Spleen (tissue), 11 donors: ENCODE data around the gene AP1M1. TPM values are rescaled to one million over a fixed set of nuclear protein-coding genes. Genes with fewer than 3 reads are reported as not detected.

ENCODE experiments used
- DNase-seq: peaks from one replicate; pipeline ENCODE4 v3.0.0-alpha.2; 2020
- H3K27ac ChIP-seq, 8 donors: fragments of 200-600 bp; sonication (generic) in 7 of 8; 1 replicate in 4 of 8; 2 replicates in 4 of 8; pipeline versions ENCODE4 v1.5.0 to v1.8.0; 2016 to 2021; ENCODE audit warnings: inconsistent platforms in 4 of 8, mild to moderate bottlenecking in 4 of 8, moderate library complexity in 1 of 8
- H3K27me3 ChIP-seq, 7 donors: fragments of 200-600 bp; sonication (generic) in 6 of 7; replicated peaks in 1 of 7; 1 replicate in 4 of 7; 2 replicates in 3 of 7; pipeline versions ENCODE4 v1.5.0 to v1.8.0; 2016 to 2021; ENCODE audit warnings: inconsistent platforms in 3 of 7, mild to moderate bottlenecking in 1 of 7
- H3K36me3 ChIP-seq, 6 donors: fragments of 200-600 bp; sonication (generic) in 5 of 6; 1 replicate in 4 of 6; 2 replicates in 2 of 6; pipeline versions ENCODE4 v1.5.0 to v1.8.0; 2016 to 2021; ENCODE audit warnings: inconsistent platforms in 2 of 6
- H3K4me1 ChIP-seq, 6 donors: fragments of 200-600 bp; sonication (generic) in 5 of 6; 1 replicate in 3 of 6; 2 replicates in 3 of 6; pipeline versions ENCODE4 v1.5.0 to v1.8.0; 2016 to 2021; ENCODE audit warnings: inconsistent platforms in 3 of 6
- H3K4me3 ChIP-seq, 8 donors: fragments of 200-600 bp; sonication (generic) in 7 of 8; 1 replicate in 4 of 8; 2 replicates in 4 of 8; pipeline versions ENCODE4 v1.5.0 to v1.8.0; 2016 to 2021; ENCODE audit warnings: inconsistent platforms in 4 of 8, mild to moderate bottlenecking in 4 of 8, moderate library complexity in 2 of 8
- H3K9me3 ChIP-seq, 8 donors: fragments of 200-600 bp; sonication (generic) in 7 of 8; 1 replicate in 4 of 8; 2 replicates in 4 of 8; pipeline versions ENCODE4 v1.5.0 to v1.8.0; 2016 to 2021; ENCODE audit warnings: inconsistent platforms in 4 of 8
- POLR2A ChIP-seq, 3 donors: fragments of 450-650 bp; IDR thresholded peaks; one replicate each; pipeline ENCODE4 v1.5.1; 2017; ENCODE audit warnings: antibody characterized with exemption in 3 of 3, mild to moderate bottlenecking in 1 of 3
- POLR2AphosphoS5 ChIP-seq, 3 donors: sonication (generic); formaldehyde crosslinking; IDR thresholded peaks; one replicate each; pipeline ENCODE4 v1.5.1; 2017; ENCODE audit warnings: antibody characterized with exemption in 3 of 3
- WGBS, 5 donors: extraction: QIAGEN DNeasy Blood & Tissue Kit in 3 of 5; methylation state at CpG; one replicate each; pipeline versions ENCODE4 v1.1.5 to v1.1.7; 2013 to 2018; 5-methylcytosine and 5-hydroxymethylcytosine counted together
- intact Hi-C: fragments of 100-400 bp; cut with DNase I; formaldehyde crosslinking; loops from one replicate; pipeline ENCODE4 v1.15.0; 2023; ENCODE audit warnings: low total_unique reads
- polyA plus RNA-seq, 3 donors: library from polyadenylated mRNA; stranded (reverse); fragments of 200-250 nt; gene quantifications; one replicate each; pipeline ENCODE4 v1.2.1, GENCODE V29; 2013
- total RNA-seq, 7 donors: library from RNA; depleted of rRNA in 3 of 7; stranded (reverse); fragments of >200 nt in 3 of 7; fragmentation: NEBNext Ultra II Directional in 4 of 7; extraction: Animal tissue kit (Norgen Biotek cat#: 25700) in 4 of 7; gene quantifications; one replicate each; pipeline versions ENCODE4 v1.1.0 to v1.2.1, GENCODE V29; 2016 to 2021
- TF ChIP-seq, protein P1 (sequence below), 11 experiments: fragments of 200-600 bp in 7 of 11; fragments of 450-650 bp in 4 of 11; sonication (generic) in 4 of 11; IDR thresholded peaks in 8 of 11; conservative IDR thresholded peaks in 3 of 11; 1 replicate in 7 of 11; 2 replicates in 4 of 11; pipeline versions ENCODE4 v1.4.0 to v1.8.0; 2016 to 2021; ENCODE audit warnings: antibody characterized with exemption in 11 of 11, inconsistent platforms in 4 of 11, mild to moderate bottlenecking in 1 of 11
- donor health status: healthy with polysubstance abuse.
- donor health status: DM: no; HTN: no; CAD: no; lungs with moderate emphysema.
- donor health status: DM: no; HTN: no; CAD: no.
- donor health status: Bipolar disorder and iron deficiency.
- donor health status: healthy.
- donor health status: DM: no; HTN: no; CAD: no.
- donor health status: DM: yes; HTN: yes; CAD: no.

Gene AP1M1
- total and polyA plus RNA-seq, 10 donors = 27.9 to 82.8 (median 60.5) TPM

DNA sequence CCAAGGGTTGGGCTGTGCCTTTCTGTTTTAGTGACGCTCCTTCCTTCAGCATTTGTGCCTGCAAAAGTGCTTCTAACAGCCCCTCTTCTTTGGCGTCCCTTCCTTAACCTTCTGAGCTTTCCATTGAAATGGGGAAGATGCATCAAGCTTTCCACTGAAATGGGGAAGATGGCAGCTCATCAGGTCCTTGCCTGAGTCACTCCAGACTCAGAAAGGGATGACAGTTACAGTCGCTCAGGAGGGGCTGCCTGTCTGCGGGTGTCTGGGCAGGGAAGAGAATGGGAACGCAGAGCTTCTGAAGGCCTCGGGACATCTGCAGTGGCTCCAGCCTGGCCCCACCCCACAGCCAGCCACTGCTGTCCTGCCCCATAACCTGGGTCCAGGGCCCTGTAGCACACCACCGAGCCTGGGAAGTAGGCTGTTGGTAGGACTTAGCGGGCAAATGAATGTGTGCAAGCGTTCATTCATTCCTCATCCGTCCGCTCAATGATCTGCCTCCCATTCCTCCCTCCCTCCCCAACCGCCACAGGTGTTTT, 9.8 kb downstream of the AP1M1 start:
- Histone ChIP-seq H3K9me3 (no peaks in the 10 kb centered on the region), H3K36me3 (peaks cover 0 to 100% (median 81%) of the 10 kb centered on the region in 6 donors), H3K4me1 (peaks cover 0 to 14% (median 2%) of the 10 kb centered on the region in 6 donors), H3K27ac (no peak overlapping the region), H3K4me3 (no peak overlapping the region), H3K27me3 (no peaks in the 10 kb centered on the region)
- peak; percentile 28 for DNase-seq
- intact Hi-C loops = no loop called here
- WGBS, 5 donors = 86 to 94% (median 92%) methylated on average over 10 to 12 of the region's 12 CpGs
- TF ChIP-seq, protein P1, sequence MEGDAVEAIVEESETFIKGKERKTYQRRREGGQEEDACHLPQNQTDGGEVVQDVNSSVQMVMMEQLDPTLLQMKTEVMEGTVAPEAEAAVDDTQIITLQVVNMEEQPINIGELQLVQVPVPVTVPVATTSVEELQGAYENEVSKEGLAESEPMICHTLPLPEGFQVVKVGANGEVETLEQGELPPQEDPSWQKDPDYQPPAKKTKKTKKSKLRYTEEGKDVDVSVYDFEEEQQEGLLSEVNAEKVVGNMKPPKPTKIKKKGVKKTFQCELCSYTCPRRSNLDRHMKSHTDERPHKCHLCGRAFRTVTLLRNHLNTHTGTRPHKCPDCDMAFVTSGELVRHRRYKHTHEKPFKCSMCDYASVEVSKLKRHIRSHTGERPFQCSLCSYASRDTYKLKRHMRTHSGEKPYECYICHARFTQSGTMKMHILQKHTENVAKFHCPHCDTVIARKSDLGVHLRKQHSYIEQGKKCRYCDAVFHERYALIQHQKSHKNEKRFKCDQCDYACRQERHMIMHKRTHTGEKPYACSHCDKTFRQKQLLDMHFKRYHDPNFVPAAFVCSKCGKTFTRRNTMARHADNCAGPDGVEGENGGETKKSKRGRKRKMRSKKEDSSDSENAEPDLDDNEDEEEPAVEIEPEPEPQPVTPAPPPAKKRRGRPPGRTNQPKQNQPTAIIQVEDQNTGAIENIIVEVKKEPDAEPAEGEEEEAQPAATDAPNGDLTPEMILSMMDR (IDR thresholded peaks at IDR 0.05 in 8 of 11, conservative IDR thresholded peaks at IDR 0.05 in 3 of 11) = no peak
- TF ChIP-seq POLR2A (IDR thresholded peaks at IDR 0.05) (no peak), POLR2AphosphoS5 (IDR thresholded peaks at IDR 0.05) (no peak)

DNA sequence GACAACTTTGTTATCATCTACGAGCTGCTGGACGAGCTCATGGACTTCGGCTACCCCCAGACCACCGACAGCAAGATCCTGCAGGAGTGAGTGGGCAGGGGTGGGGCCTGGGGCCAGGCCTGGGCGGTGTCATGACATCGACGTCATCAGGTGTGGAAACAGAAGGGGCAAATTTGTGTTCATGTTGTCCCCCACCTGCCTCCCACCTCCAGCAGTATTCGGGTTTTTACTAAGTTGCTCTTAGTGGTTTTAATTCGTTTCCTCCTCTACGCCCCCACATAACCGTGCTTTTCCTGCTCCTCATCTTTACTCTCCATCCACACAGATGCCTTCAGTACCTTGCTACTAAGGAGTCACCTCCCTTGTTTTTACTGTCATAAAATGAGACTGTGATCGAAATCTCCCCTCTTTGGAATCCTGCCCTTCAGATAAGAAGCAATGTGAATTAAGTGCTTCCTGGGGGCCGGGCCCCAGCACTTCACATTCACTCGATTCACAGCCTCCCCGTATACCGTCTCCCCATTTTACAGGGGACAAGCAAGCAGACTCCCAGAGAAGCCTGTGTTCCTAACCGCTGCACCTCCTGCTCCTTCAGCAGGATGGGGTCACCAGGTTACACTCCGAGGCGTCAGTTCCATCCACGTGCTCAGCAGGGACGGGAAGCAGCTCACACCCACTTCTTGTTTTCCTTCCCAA, 10.5 kb downstream of the AP1M1 start:
- no peaks in the 10 kb centered on the region for H3K9me3 ChIP-seq
- peaks cover 0 to 8% (median 0%) of the 10 kb centered on the region in 6 donors for H3K4me1 ChIP-seq
- intact Hi-C loops = no loop called here
- TF ChIP-seq POLR2A (IDR thresholded peaks at IDR 0.05) (no peak), POLR2AphosphoS5 (IDR thresholded peaks at IDR 0.05) (no peak)
- TF ChIP-seq, protein P1 (IDR thresholded peaks at IDR 0.05 in 8 of 11, conservative IDR thresholded peaks at IDR 0.05 in 3 of 11) = no peak
- no peak overlapping the region for H3K27ac ChIP-seq
- no peaks in the 10 kb centered on the region for H3K27me3 ChIP-seq
- WGBS, 5 donors = 80 to 88% (median 86%) methylated on average over 21 of the region's 21 CpGs
- peaks cover 0 to 98% (median 75%) of the 10 kb centered on the region in 6 donors for H3K36me3 ChIP-seq
- peak; percentile 51 for DNase-seq
- H3K4me3 ChIP-seq = no peak overlapping the region

DNA sequence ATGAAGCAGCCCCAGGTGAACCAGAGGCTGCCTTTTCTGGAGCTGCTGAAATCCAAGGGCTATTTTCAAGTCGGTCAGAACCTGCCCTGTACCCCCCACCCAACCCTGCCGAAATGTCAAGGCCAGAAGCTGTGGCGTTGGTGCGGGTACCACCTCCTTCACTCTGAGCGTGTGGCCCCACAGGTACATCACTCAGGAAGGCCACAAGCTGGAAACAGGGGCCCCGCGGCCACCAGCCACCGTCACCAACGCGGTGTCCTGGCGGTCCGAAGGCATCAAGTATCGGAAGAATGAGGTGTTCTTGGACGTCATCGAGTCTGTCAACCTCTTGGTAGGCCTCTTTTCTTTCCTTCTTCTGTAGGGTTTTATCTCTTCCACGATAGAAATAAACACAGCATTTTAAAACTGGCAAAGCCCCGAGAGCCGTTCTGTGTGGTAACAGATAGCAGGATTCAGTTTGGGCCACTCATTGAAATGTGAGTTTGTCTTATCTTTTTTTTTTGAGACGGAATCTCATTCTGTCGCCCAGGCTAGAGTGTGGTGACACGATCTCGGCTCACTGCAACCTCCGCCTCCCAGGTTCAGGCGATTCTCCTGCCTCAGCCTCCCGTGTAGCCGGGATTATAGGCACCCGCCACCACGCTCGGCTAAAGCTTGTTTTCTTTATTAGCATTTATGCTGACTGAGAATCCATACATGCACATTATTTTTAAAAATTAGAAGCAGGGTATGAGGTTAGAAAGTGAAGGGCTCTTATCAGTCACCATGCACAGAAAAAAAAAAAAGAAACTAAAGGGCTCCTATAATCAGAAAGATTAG, 11.3 kb downstream of the AP1M1 start:
- Histone ChIP-seq H3K9me3 (no peaks in the 10 kb centered on the region), H3K27me3 (no peaks in the 10 kb centered on the region), H3K36me3 (peaks cover 0 to 98% (median 72%) of the 10 kb centered on the region in 6 donors), H3K27ac (no peak overlapping the region), H3K4me1 (peaks cover 0 to 6% (median 0%) of the 10 kb centered on the region in 6 donors), H3K4me3 (no peak overlapping the region)
- WGBS, 5 donors = 93 to 95% (median 95%) methylated on average over 29 of the region's 29 CpGs
- TF ChIP-seq, protein P1 (IDR thresholded peaks at IDR 0.05 in 8 of 11, conservative IDR thresholded peaks at IDR 0.05 in 3 of 11) = no peak
- no peak for TF ChIP-seq POLR2A (IDR thresholded peaks at IDR 0.05)
- peak in 1 of 3 donors; percentile 51 for TF ChIP-seq POLR2AphosphoS5 (IDR thresholded peaks at IDR 0.05)
- peak; percentile 38 for DNase-seq
- intact Hi-C loops = no loop called here
